Measurements from ENCODE around the gene MYLK. TPM values are rescaled to one million over a fixed set of nuclear protein-coding genes. Genes with fewer than 3 reads are reported as not detected.

MYLK gene
- total and polyA plus RNA-seq, 2 donors (not counting 1 experiment from before 2014, with no cell fraction given), result 0.51 TPM; not detected in 1

- Histone ChIP-seq H3K9ac (ENCODE audit: low read length) (no peak overlapping the region), H3K27ac (ENCODE audit: low read length in 2 of 2) (no peak overlapping the region), H4K20me1 (ENCODE audit: control insufficient read depth, insufficient read depth, low read length, poor library complexity, severe bottlenecking) (no peaks in the 10 kb centered on the region), H3K4me2 (replicated peaks; ENCODE audit: low read depth, low read length, poor library complexity, severe bottlenecking) (no peak overlapping the region), H3K4me1 (ENCODE audit: control insufficient read depth in 2 of 2, insufficient read depth in 2 of 2, low read length in 2 of 2) (no peaks in the 10 kb centered on the region), H3K36me3 (replicated peaks in 1 of 2; ENCODE audit: control extremely low read depth in 1 of 2, control insufficient read depth in 1 of 2, extremely low read depth in 1 of 2, insufficient read depth in 2 of 2, low read length in 1 of 2) (no peaks in the 10 kb centered on the region), H3K9me3 (ENCODE audit: control extremely low read depth in 1 of 3, control insufficient read depth in 2 of 3, insufficient read depth in 1 of 3, low read length in 2 of 3) (no peaks in the 10 kb centered on the region), H3K79me2 (ENCODE audit: control insufficient read depth, insufficient read depth, low read length) (no peaks in the 10 kb centered on the region), H2AFZ (ENCODE audit: insufficient read depth, low read depth, low read length, poor library complexity, severe bottlenecking) (no peak overlapping the region), H3K4me3 (ENCODE audit: control extremely low read depth in 1 of 5, extremely low read depth in 1 of 5, insufficient read depth in 1 of 5, low read depth in 2 of 5, low read length in 4 of 5) (no peak overlapping the region), H3K27me3 (replicated peaks in 1 of 4; ENCODE audit: control extremely low read depth in 1 of 4, control insufficient read depth in 3 of 4, insufficient read depth in 4 of 4, low read length in 3 of 4) (no peaks in the 10 kb centered on the region)
- Mint-ChIP-seq H3K9me3 (ENCODE audit: insufficient read depth) (no peaks in the 10 kb centered on the region), H3K4me1 (no peaks in the 10 kb centered on the region), H3K27me3 (peaks cover 15% of the 10 kb centered on the region), H3K27ac (no peak overlapping the region), H3K4me3 (no peak overlapping the region)
- WGBS (ENCODE audit: insufficient coverage), result 86% methylated on average over 4 of the region's 9 CpGs
- TF ChIP-seq CTCF (IDR thresholded peaks at IDR 0.05) (no peak), EZH2 (IDR thresholded peaks at IDR 0.05; ENCODE audit: borderline replicate concordance, insufficient read depth, low read depth, low read length, poor library complexity, severe bottlenecking) (no peak)
- ATAC-seq (ENCODE audit: low read depth), result no peak
- POLR2A ChIA-PET, result no interaction called here
- DNase-seq, result no peak
- CTCF ChIA-PET, result no interaction called here
- intact Hi-C loops (cut with micrococcal nuclease), result no loop called here
These were observed 90.7 kb downstream of the MYLK start for GRCh38 chr3:123793425-123793824.

GRCh38 chr3:123792473-123793201 lies 91.5 kb downstream of the MYLK start:
- no peaks in the 10 kb centered on the region for H3K79me2 ChIP-seq (ENCODE audit: control insufficient read depth, insufficient read depth, low read length)
- no peaks in the 10 kb centered on the region for H3K9me3 Mint-ChIP-seq (ENCODE audit: insufficient read depth)
- ChIA-PET POLR2A (no interaction called here), CTCF (no interaction called here)
- no peak overlapping the region for H3K4me3 Mint-ChIP-seq
- no peak overlapping the region for H3K4me2 ChIP-seq (replicated peaks; ENCODE audit: low read depth, low read length, poor library complexity, severe bottlenecking)
- peaks cover 19% of the 10 kb centered on the region for H3K27me3 Mint-ChIP-seq
- H3K36me3 ChIP-seq (replicated peaks in 1 of 2; ENCODE audit: control extremely low read depth in 1 of 2, control insufficient read depth in 1 of 2, extremely low read depth in 1 of 2, insufficient read depth in 2 of 2, low read length in 1 of 2), result no peaks in the 10 kb centered on the region
- H3K4me3 ChIP-seq (ENCODE audit: control extremely low read depth in 1 of 5, extremely low read depth in 1 of 5, insufficient read depth in 1 of 5, low read depth in 2 of 5, low read length in 4 of 5), result no peak overlapping the region
- H2AFZ ChIP-seq (ENCODE audit: insufficient read depth, low read depth, low read length, poor library complexity, severe bottlenecking), result no peak overlapping the region
- H3K27ac ChIP-seq (ENCODE audit: low read length in 2 of 2), result no peak overlapping the region
- H3K9me3 ChIP-seq (ENCODE audit: control extremely low read depth in 1 of 3, control insufficient read depth in 2 of 3, insufficient read depth in 1 of 3, low read length in 2 of 3), result no peaks in the 10 kb centered on the region
- no peak for DNase-seq
- intact Hi-C loops (cut with micrococcal nuclease), result no loop called here
- no peak overlapping the region for H3K9ac ChIP-seq (ENCODE audit: low read length)
- H4K20me1 ChIP-seq (ENCODE audit: control insufficient read depth, insufficient read depth, low read length, poor library complexity, severe bottlenecking), result no peaks in the 10 kb centered on the region
- H3K27me3 ChIP-seq (replicated peaks in 1 of 4; ENCODE audit: control extremely low read depth in 1 of 4, control insufficient read depth in 3 of 4, insufficient read depth in 4 of 4, low read length in 3 of 4), result no peaks in the 10 kb centered on the region
- no peaks in the 10 kb centered on the region for H3K4me1 ChIP-seq (ENCODE audit: control insufficient read depth in 2 of 2, insufficient read depth in 2 of 2, low read length in 2 of 2)
- WGBS (ENCODE audit: insufficient coverage), result 83% methylated on average over 2 of the region's 6 CpGs
- H3K27ac Mint-ChIP-seq, result no peak overlapping the region
- ATAC-seq (ENCODE audit: low read depth), result no peak
- TF ChIP-seq CTCF (IDR thresholded peaks at IDR 0.05) (no peak), EZH2 (IDR thresholded peaks at IDR 0.05; ENCODE audit: borderline replicate concordance, insufficient read depth, low read depth, low read length, poor library complexity, severe bottlenecking) (no peak)
- H3K4me1 Mint-ChIP-seq, result no peaks in the 10 kb centered on the region

Measured in B cell (primary cell).